K562 (cell line): Measurements from ENCODE around the gene ATP2A3. TPM values are rescaled to one million over a fixed set of nuclear protein-coding genes. Genes with fewer than 3 reads are reported as not detected.

Experiments
- ARNT ChIP-seq, 2 experiments: fragments of 450-650 bp; IDR thresholded peaks; 2 replicates each; pipeline ENCODE4 v1.6.1; 2016; ENCODE audit warnings: mild to moderate bottlenecking in 1 of 2
- EP300 ChIP-seq: IDR thresholded peaks from 2 replicates; pipeline ENCODE4 v1.6.1; 2012; ENCODE audit warnings: low read length, improper control_type of control experiment
- EP400 ChIP-seq: fragments of 450-650 bp; IDR thresholded peaks from 2 replicates; pipeline ENCODE4 v1.6.1; 2017; ENCODE audit warnings: antibody characterized with exemption, mild to moderate bottlenecking, moderate library complexity
- NFE2L1 ChIP-seq: fragments of 450-650 bp; IDR thresholded peaks from 2 replicates; pipeline ENCODE4 v1.6.1; 2016; ENCODE audit warnings: missing genetic modification characterization, low read depth, mild to moderate bottlenecking, missing compliant biosample characterization, moderate library complexity, borderline replicate concordance
- RBFOX2 ChIP-seq: fragments of 200-400 bp; formaldehyde crosslinking; IDR thresholded peaks from 2 replicates; pipeline ENCODE4 v1.6.1; 2017; ENCODE audit warnings: low read depth, mild to moderate bottlenecking, low read length, moderate library complexity
- RNF2 ChIP-seq: sonication (generic); IDR thresholded peaks from 2 replicates; pipeline ENCODE4 v1.6.1; 2016
- TCFL5 ChIP-seq: fragments of 250-450 bp; sonication (Bioruptor Pico); conservative IDR thresholded peaks from 2 replicates; pipeline ENCODE4 v1.6.1; 2021; ENCODE audit warnings: mild to moderate bottlenecking, moderate library complexity, matching md5 sums
- ZNF212 ChIP-seq: fragments of 450-650 bp; formaldehyde crosslinking; IDR thresholded peaks from 2 replicates; pipeline ENCODE4 v1.4.0; 2020; ENCODE audit warnings: mild to moderate bottlenecking
- ZNF668 ChIP-seq: fragments of 250-450 bp; sonication (Bioruptor Pico); IDR thresholded peaks from 2 replicates; pipeline ENCODE4 v1.8.0; 2022; ENCODE audit warnings: mild to moderate bottlenecking, inconsistent platforms
- ZSCAN29 ChIP-seq: fragments of 450-650 bp; IDR thresholded peaks from 2 replicates; pipeline ENCODE4 v1.6.1; 2017
- polyA plus RNA-seq, 8 experiments: library from polyadenylated mRNA; depleted of rRNA in 4 of 8; stranded (reverse) in 5 of 8; unstranded in 3 of 8; fragments of >200 nt; fragmentation: Nextera tagmentation in 2 of 8; fragmentation: Illumina TruSeq in 1 of 8; extraction: Ambion mirVana in 2 of 8; extraction: Trizol in 1 of 8; gene quantifications; 2 replicates each; pipeline versions ENCODE4 v1.2.1 to v1.2.3, GENCODE V29; 2011 to 2014; ENCODE audit warnings: inconsistent platforms in 1 of 8, missing spikeins in 1 of 8
- total RNA-seq, 7 experiments: library from RNA; depleted of rRNA in 6 of 7; stranded (reverse); fragments of >200 nt in 6 of 7; fragmentation: Illumina TruSeq in 2 of 7; extraction: Trizol in 2 of 7; gene quantifications; 2 replicates each; pipeline versions ENCODE4 v1.2.1 to v1.2.3, GENCODE V29; 2011 to 2021; ENCODE audit warnings: low replicate concordance in 1 of 7
- TF ChIP-seq, protein P1 (sequence below), 2 experiments: fragments of 450-650 bp; IDR thresholded peaks; 2 replicates each; pipeline ENCODE4 v1.6.1; 2016; ENCODE audit warnings: mild to moderate bottlenecking in 2 of 2, borderline replicate concordance in 1 of 2, low read depth in 1 of 2, moderate library complexity in 1 of 2
- TF ChIP-seq, protein P2 (sequence below), 2 experiments: IDR thresholded peaks; 2 replicates each; pipeline ENCODE4 v1.6.1; 2012; ENCODE audit warnings: improper control_type of control experiment in 2 of 2, low read depth in 2 of 2, low read length in 2 of 2, borderline replicate concordance in 1 of 2
- TF ChIP-seq, protein P3 (sequence below), 2 experiments: fragments of 450-650 bp; conservative IDR thresholded peaks; 2 replicates each; pipeline ENCODE4 v1.6.1; 2017; ENCODE audit warnings: mild to moderate bottlenecking in 2 of 2, moderate library complexity in 2 of 2

Gene ATP2A3
- total and polyA plus RNA-seq, 9 of the 15 experiments (the other 6 are each of a cell fraction or from before 2014, with no cell fraction given), result 0.65 to 103 (median 31.3) TPM

DNA sequence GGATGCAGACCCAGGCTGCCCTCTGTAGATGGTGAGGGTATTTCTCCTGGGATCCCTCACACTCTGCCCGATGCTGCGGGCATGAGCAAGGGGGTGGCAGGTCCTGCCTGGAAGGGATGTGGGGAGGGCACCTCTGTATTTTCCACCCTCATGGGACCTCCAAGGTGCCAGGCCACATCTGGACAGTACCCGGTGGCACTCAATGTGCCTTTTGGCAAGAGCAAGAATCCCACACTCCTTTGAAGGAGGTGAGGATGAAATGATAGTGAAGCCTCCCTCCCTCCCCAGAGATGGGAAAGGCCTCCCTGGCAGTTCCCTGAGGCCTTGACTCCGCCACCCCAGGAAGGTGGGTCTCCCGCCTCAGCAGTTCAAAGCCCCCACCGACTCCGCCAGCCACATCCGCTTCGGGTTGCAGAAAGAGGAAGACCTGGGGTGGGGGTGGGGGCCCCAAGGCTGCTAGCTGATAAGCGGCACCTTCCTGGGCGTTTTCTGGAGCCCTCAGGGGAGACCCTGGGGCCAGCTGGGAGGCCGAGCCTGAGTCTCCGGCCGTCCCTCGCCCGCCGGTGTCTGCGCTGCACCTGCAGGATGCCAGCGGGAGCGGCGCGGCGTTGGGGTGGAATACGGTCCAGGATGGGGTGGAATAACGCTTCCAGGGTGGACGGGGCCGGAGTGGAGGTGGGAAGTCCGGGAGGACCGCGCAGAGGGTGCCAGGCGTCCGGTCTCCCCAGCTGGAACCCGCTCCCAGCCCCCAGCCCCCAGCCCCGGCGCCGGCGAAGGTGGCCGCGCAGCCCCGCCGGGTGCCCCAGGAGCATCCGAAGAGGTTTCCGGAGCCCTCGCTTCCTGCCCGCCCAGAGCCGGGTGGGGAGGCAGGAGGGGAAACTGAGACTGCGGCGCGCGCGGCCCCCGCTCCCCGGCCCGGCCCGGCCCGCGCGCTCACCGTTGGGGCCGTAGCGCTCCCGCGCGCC is 718 bp downstream of the ATP2A3 start (continued):
- TF ChIP-seq, protein P1, sequence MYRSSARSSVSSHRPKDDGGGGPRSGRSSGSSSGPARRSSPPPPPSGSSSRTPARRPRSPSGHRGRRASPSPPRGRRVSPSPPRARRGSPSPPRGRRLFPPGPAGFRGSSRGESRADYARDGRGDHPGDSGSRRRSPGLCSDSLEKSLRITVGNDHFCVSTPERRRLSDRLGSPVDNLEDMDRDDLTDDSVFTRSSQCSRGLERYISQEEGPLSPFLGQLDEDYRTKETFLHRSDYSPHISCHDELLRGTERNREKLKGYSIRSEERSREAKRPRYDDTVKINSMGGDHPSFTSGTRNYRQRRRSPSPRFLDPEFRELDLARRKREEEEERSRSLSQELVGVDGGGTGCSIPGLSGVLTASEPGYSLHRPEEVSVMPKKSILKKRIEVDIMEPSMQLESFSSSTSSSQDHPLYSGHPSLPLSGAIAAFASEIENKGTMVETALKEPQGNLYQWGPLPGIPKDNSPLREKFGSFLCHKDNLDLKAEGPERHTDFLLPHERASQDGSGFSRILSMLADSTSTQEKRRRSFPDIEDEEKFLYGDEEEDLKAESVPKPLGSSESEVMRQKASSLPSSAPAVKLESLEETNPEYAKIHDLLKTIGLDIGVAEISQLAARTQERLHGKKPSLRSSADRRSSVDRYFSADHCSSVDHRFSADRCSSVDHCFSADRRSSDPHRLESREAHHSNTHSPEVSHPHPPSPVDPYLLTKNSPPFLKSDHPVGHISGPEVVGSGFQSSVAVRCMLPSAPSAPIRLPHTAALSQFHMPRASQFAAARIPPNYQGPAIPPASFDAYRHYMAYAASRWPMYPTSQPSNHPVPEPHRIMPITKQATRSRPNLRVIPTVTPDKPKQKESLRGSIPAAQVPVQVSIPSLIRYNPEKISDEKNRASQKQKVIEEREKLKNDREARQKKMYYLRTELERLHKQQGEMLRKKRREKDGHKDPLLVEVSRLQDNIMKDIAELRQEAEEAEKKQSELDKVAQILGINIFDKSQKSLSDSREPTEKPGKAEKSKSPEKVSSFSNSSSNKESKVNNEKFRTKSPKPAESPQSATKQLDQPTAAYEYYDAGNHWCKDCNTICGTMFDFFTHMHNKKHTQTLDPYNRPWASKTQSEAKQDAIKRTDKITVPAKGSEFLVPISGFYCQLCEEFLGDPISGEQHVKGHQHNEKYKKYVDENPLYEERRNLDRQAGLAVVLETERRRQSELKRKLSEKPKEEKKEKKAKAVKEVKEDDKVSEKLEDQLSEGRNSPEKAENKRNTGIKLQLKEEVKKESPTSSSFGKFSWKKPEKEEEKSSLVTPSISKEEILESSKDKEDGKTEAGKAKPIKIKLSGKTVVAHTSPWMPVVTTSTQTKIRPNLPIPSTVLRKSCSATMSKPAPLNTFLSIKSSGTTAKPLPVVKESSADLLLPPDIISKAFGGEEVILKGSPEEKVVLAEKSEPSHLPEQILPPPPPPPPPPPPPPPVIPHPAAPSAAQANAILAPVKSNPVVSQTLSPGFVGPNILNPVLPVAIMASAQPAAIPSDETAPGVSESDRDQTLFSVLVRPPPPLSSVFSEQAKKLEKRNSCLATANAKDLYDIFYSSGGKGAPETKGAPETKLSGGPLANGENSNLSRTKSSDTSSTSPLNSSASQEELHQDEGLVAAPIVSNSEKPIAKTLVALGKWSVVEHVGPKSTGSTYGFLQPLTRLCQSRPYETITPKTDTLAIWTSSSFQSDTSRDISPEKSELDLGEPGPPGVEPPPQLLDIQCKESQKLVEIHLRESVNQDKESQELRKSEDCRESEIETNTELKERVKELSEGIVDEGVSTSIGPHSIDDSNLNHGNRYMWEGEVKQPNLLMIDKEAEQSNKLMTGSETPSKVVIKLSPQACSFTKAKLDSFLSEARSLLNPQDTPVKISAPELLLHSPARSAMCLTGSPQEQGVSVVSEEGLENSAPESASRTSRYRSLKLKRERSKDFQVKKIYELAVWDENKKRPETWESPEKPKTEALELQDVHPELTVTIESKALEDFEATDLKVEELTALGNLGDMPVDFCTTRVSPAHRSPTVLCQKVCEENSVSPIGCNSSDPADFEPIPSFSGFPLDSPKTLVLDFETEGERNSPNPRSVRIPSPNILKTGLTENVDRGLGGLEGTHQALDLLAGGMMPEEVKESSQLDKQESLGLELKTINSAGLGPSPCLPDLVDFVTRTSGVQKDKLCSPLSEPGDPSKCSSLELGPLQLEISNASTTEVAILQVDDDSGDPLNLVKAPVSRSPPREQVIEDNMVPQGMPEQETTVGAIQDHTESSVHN (IDR thresholded peaks at IDR 0.05; ENCODE audit: borderline replicate concordance in 1 of 2, low read depth in 1 of 2), result no peak
- no peak for TF ChIP-seq ZNF212
- TF ChIP-seq EP400, result 0 out of 2 replicates have a peak, but pooled peaks have one; percentile 30
- peak; percentile 87 for TF ChIP-seq RBFOX2
- TF ChIP-seq ZSCAN29, result no peak
- TF ChIP-seq EP300, result peak; percentile 72
- TF ChIP-seq ARNT (IDR thresholded peaks at IDR 0.05), result no peak
- TF ChIP-seq, protein P2, sequence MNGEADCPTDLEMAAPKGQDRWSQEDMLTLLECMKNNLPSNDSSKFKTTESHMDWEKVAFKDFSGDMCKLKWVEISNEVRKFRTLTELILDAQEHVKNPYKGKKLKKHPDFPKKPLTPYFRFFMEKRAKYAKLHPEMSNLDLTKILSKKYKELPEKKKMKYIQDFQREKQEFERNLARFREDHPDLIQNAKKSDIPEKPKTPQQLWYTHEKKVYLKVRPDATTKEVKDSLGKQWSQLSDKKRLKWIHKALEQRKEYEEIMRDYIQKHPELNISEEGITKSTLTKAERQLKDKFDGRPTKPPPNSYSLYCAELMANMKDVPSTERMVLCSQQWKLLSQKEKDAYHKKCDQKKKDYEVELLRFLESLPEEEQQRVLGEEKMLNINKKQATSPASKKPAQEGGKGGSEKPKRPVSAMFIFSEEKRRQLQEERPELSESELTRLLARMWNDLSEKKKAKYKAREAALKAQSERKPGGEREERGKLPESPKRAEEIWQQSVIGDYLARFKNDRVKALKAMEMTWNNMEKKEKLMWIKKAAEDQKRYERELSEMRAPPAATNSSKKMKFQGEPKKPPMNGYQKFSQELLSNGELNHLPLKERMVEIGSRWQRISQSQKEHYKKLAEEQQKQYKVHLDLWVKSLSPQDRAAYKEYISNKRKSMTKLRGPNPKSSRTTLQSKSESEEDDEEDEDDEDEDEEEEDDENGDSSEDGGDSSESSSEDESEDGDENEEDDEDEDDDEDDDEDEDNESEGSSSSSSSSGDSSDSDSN (IDR thresholded peaks at IDR 0.05; ENCODE audit: borderline replicate concordance in 1 of 2, low read depth in 2 of 2, low read length in 2 of 2), result peak in 1 of 2 experiments; percentile 30; a peak in 1 of 4 replicates
- no peak for TF ChIP-seq ZNF668
- TF ChIP-seq RNF2, result peak; percentile 78; the same call in 1 of the 2 replicates
- no peak for TF ChIP-seq NFE2L1 (tag)
- TF ChIP-seq TCFL5 (CRISPR knock-in tag), result no peak
- TF ChIP-seq, protein P3, sequence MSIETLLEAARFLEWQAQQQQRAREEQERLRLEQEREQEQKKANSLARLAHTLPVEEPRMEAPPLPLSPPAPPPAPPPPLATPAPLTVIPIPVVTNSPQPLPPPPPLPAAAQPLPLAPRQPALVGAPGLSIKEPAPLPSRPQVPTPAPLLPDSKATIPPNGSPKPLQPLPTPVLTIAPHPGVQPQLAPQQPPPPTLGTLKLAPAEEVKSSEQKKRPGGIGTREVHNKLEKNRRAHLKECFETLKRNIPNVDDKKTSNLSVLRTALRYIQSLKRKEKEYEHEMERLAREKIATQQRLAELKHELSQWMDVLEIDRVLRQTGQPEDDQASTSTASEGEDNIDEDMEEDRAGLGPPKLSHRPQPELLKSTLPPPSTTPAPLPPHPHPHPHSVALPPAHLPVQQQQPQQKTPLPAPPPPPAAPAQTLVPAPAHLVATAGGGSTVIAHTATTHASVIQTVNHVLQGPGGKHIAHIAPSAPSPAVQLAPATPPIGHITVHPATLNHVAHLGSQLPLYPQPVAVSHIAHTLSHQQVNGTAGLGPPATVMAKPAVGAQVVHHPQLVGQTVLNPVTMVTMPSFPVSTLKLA (conservative IDR thresholded peaks at IDR 0.05), result no peak
